ENCODE data around the gene ITGB7.

DNA sequence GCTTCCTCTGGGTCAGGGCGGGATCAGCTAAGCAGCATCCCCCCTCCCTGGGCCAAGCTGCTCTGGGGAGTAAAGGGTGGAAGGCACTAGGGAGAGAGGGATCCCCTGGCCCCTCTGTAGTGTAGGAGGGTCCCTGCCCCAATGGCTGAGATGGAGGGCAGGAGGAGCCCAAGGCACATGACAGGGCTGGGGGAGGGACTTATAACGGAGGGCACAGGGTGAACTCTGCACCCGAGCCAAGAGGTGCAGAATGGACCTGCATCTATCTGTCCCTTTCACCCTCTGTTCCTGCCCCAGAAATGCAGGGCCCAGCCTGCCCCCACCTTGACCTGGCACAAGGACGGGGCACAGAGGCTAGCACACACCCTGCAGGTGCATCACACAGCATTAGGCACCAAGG, 3.8 kb upstream of the ITGB7 start:
- TF ChIP-seq, protein P1, sequence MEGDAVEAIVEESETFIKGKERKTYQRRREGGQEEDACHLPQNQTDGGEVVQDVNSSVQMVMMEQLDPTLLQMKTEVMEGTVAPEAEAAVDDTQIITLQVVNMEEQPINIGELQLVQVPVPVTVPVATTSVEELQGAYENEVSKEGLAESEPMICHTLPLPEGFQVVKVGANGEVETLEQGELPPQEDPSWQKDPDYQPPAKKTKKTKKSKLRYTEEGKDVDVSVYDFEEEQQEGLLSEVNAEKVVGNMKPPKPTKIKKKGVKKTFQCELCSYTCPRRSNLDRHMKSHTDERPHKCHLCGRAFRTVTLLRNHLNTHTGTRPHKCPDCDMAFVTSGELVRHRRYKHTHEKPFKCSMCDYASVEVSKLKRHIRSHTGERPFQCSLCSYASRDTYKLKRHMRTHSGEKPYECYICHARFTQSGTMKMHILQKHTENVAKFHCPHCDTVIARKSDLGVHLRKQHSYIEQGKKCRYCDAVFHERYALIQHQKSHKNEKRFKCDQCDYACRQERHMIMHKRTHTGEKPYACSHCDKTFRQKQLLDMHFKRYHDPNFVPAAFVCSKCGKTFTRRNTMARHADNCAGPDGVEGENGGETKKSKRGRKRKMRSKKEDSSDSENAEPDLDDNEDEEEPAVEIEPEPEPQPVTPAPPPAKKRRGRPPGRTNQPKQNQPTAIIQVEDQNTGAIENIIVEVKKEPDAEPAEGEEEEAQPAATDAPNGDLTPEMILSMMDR (IDR thresholded peaks at IDR 0.05 in 8 of 11, conservative IDR thresholded peaks at IDR 0.05 in 3 of 11) = no peak
- no peak for TF ChIP-seq POLR2A (IDR thresholded peaks at IDR 0.05)
